ENCODE results near the gene TCP11L2.

Gene TCP11L2

DNA sequence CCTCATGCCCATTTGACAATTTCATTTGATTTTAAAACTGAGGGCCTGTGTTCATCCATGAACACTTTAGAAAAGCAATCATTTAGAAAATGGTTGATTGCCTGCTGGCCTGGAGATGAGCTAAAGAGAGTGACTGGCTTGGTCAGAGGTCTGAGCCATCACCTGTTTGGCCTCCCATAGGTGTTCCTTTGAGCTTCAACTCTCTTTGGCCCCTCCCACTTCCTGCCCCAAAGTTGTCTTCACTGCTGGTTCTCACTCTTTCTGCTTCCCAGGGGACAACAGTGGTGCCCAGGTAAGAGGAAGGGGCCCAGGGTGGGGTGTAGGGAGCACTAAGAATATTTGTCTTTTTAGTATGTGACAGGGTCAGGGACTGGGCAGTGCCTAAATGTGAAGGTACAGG lies 4.9 kb upstream of the TCP11L2 start:
- Histone ChIP-seq H3K36me3 (replicated peaks; ENCODE audit: low read depth, low read length) (no peaks in the 10 kb centered on the region), H3K79me2 (ENCODE audit: low read length) (no peaks in the 10 kb centered on the region), H3K9ac (ENCODE audit: low read length) (no peak overlapping the region), H3K4me1 (ENCODE audit: low read length) (peaks cover 6% of the 10 kb centered on the region), H3K4me2 (ENCODE audit: low read length) (no peak overlapping the region), H3K27ac (ENCODE audit: low read length) (no peak overlapping the region), H3K9me3 (ENCODE audit: insufficient read depth, low read length) (no peaks in the 10 kb centered on the region), H3K4me3 (ENCODE audit: low read length) (no peak overlapping the region), H2AFZ (ENCODE audit: low read depth, low read length) (no peak overlapping the region), H3K27me3 (ENCODE audit: low read depth, low read length) (peaks cover 13% of the 10 kb centered on the region), H4K20me1 (ENCODE audit: insufficient read depth, low read length) (no peaks in the 10 kb centered on the region)
- TF ChIP-seq, protein P1, sequence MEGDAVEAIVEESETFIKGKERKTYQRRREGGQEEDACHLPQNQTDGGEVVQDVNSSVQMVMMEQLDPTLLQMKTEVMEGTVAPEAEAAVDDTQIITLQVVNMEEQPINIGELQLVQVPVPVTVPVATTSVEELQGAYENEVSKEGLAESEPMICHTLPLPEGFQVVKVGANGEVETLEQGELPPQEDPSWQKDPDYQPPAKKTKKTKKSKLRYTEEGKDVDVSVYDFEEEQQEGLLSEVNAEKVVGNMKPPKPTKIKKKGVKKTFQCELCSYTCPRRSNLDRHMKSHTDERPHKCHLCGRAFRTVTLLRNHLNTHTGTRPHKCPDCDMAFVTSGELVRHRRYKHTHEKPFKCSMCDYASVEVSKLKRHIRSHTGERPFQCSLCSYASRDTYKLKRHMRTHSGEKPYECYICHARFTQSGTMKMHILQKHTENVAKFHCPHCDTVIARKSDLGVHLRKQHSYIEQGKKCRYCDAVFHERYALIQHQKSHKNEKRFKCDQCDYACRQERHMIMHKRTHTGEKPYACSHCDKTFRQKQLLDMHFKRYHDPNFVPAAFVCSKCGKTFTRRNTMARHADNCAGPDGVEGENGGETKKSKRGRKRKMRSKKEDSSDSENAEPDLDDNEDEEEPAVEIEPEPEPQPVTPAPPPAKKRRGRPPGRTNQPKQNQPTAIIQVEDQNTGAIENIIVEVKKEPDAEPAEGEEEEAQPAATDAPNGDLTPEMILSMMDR (IDR thresholded peaks at IDR 0.05; ENCODE audit: low read depth, low read length), result no peak
- no peak for TF ChIP-seq EZH2phosphoT487 (IDR thresholded peaks at IDR 0.05; ENCODE audit: low read depth)

- no peak overlapping the region for H3K4me3 ChIP-seq (ENCODE audit: low read length)
- H4K20me1 ChIP-seq (ENCODE audit: insufficient read depth, low read length), result no peaks in the 10 kb centered on the region
- no peak overlapping the region for H3K9ac ChIP-seq (ENCODE audit: low read length)
- TF ChIP-seq, protein P1 (IDR thresholded peaks at IDR 0.05; ENCODE audit: low read depth, low read length), result no peak
- no peak for TF ChIP-seq EZH2phosphoT487 (IDR thresholded peaks at IDR 0.05; ENCODE audit: low read depth)
- no peak overlapping the region for H2AFZ ChIP-seq (ENCODE audit: low read depth, low read length)
- H3K27me3 ChIP-seq (ENCODE audit: low read depth, low read length), result peaks cover 4% of the 10 kb centered on the region; the same call in 1 of the 2 replicates
- H3K4me2 ChIP-seq (ENCODE audit: low read length), result no peak overlapping the region
- no peaks in the 10 kb centered on the region for H3K9me3 ChIP-seq (ENCODE audit: insufficient read depth, low read length)
- no peaks in the 10 kb centered on the region for H3K79me2 ChIP-seq (ENCODE audit: low read length)
- H3K36me3 ChIP-seq (replicated peaks; ENCODE audit: low read depth, low read length), result no peaks in the 10 kb centered on the region
- peaks cover 6% of the 10 kb centered on the region for H3K4me1 ChIP-seq (ENCODE audit: low read length)
- H3K27ac ChIP-seq (ENCODE audit: low read length), result no peak overlapping the region
These were observed 3.2 kb upstream of the TCP11L2 start for GRCh38 chr12:106299202-106299774.

- Histone ChIP-seq H3K36me3 (replicated peaks; ENCODE audit: low read depth, low read length) (no peaks in the 10 kb centered on the region), H3K9me3 (ENCODE audit: insufficient read depth, low read length) (no peaks in the 10 kb centered on the region), H3K27me3 (ENCODE audit: low read depth, low read length) (no peaks in the 10 kb centered on the region), H3K9ac (ENCODE audit: low read length) (no peak overlapping the region), H3K4me2 (ENCODE audit: low read length) (no peak overlapping the region), H4K20me1 (ENCODE audit: insufficient read depth, low read length) (no peaks in the 10 kb centered on the region), H3K27ac (ENCODE audit: low read length) (no peak overlapping the region), H3K4me1 (ENCODE audit: low read length) (peaks cover 7% of the 10 kb centered on the region), H3K4me3 (ENCODE audit: low read length) (no peak overlapping the region), H2AFZ (ENCODE audit: low read depth, low read length) (no peak overlapping the region), H3K79me2 (ENCODE audit: low read length) (no peaks in the 10 kb centered on the region)
- TF ChIP-seq, protein P1 (IDR thresholded peaks at IDR 0.05; ENCODE audit: low read depth, low read length), result no peak
- TF ChIP-seq EZH2phosphoT487 (IDR thresholded peaks at IDR 0.05; ENCODE audit: low read depth), result no peak
These were observed 1.8 kb upstream of the TCP11L2 start for GRCh38 chr12:106300761-106301160.

DNA sequence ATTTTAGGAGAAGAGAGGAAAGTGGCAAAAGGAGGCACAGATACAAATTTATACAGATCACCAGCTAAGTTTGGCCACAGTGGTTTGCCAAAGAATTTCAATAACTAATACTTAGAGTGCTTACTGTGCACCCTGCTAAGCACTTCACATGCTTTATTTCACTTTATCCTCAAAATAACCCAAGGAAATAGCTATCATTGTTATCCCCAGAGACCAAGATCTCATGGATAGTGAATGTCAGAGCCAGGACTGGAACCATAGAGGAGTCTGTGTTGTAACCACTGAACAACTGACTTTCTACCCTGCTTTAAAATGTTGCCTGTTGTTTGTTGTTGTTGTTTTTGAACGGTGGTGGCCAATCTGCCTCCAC lies 1.3 kb upstream of the TCP11L2 start:
- Histone ChIP-seq H3K4me3 (ENCODE audit: low read length) (peak overlapping the region; percentile 80), H4K20me1 (ENCODE audit: insufficient read depth, low read length) (no peaks in the 10 kb centered on the region), H3K9me3 (ENCODE audit: insufficient read depth, low read length) (no peaks in the 10 kb centered on the region), H3K9ac (ENCODE audit: low read length) (no peak overlapping the region), H3K27ac (ENCODE audit: low read length) (no peak overlapping the region), H3K4me2 (ENCODE audit: low read length) (peak overlapping the region; percentile 85), H3K36me3 (replicated peaks; ENCODE audit: low read depth, low read length) (no peaks in the 10 kb centered on the region), H3K79me2 (ENCODE audit: low read length) (no peaks in the 10 kb centered on the region), H3K27me3 (ENCODE audit: low read depth, low read length) (no peaks in the 10 kb centered on the region), H2AFZ (ENCODE audit: low read depth, low read length) (peak overlapping the region; percentile 76), H3K4me1 (ENCODE audit: low read length) (peaks cover 12% of the 10 kb centered on the region)
- TF ChIP-seq, protein P1 (IDR thresholded peaks at IDR 0.05; ENCODE audit: low read depth, low read length), result no peak
